Mucosa of descending colon (tissue), 3 donors: ENCODE results near the gene DOCK2. TPM values are rescaled to one million over a fixed set of nuclear protein-coding genes. Genes with fewer than 3 reads are reported as not detected.

ENCODE experiments used
- ATAC-seq: fragments of 200-7000 bp; cut with Tn5 transposase; one replicate; pipeline ENCODE4 v1.9.1; 2020; ENCODE audit warnings: mild to moderate bottlenecking, moderate library complexity
- DNase-seq, 3 donors: peaks; one replicate each; pipeline ENCODE4 v3.0.0-alpha.2; 2020
- H3K36me3 ChIP-seq: fragments of 200-600 bp; one replicate; pipeline ENCODE4 v1.8.0; 2021; ENCODE audit warnings: low read depth, mild to moderate bottlenecking
- H3K4me1 ChIP-seq: fragments of 200-600 bp; one replicate; pipeline ENCODE4 v1.8.0; 2021; ENCODE audit warnings: low read depth, mild to moderate bottlenecking
- H3K4me3 ChIP-seq: fragments of 200-600 bp; one replicate; pipeline ENCODE4 v1.8.0; 2021; ENCODE audit warnings: mild to moderate bottlenecking
- H3K9me3 ChIP-seq: fragments of 200-600 bp; one replicate; pipeline ENCODE4 v1.8.0; 2021; ENCODE audit warnings: mild to moderate bottlenecking
- intact Hi-C, 2 donors: fragments of 100-400 bp; cut with DNase I in 1 of 2; cut with micrococcal nuclease in 1 of 2; formaldehyde crosslinking; loops; one replicate each; pipeline versions ENCODE4 v1.11.0 to v1.11.1; 2022; cut with DNase I, micrococcal nuclease
- total RNA-seq, 3 donors: library from RNA; stranded (reverse); fragmentation: NEBNext Ultra II Directional in 2 of 3; extraction: Animal tissue kit (Norgen Biotek cat#: 25700) in 2 of 3; gene quantifications; one replicate each; pipeline versions ENCODE4 v1.2.1 to v1.2.4, GENCODE V29; 2021 to 2023
- TF ChIP-seq, protein P1 (sequence below): fragments of 200-600 bp; IDR thresholded peaks from one replicate; pipeline ENCODE4 v1.8.0; 2022; ENCODE audit warnings: antibody characterized with exemption, mild to moderate bottlenecking
- donor health status: DM: no; HTN: no; CAD: no; lungs with moderate emphysema.
- donor health status: DM: no; HTN: no; CAD: no.
- donor health status: DM: no; HTN: yes; CAD: no.

The DOCK2 gene
- total RNA-seq, 3 donors from 2014 or later: 7.2 to 20.1 (median 18.1) TPM

DNA sequence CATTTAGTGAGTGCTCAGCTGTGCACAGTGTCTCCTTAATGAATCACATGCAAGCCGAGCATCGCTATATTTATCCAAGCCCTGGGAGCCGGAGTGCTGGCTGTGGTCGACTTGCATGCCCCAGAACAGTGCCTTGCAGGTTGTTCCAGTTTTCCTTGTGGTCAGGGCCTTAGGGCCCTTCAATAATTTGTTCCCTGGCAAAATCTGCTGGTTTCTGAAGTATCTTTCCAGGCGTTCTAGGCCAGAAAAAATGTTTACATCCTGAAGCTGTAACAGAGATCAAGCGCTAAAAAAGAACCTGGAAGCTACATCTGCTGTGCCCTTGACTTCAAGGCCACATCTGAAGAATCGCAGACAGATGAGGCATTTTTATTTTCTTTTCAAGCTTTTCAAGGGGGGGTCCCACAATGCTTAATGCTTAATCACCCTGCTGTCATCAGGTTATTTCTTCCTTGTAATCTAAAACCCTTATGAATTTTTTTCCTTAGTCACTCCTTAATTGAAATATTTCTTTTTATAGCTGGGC lies 105.8 kb downstream of the DOCK2 start:
- Histone ChIP-seq H3K9me3 (no peaks in the 10 kb centered on the region), H3K4me3 (no peak overlapping the region), H3K4me1 (no peaks in the 10 kb centered on the region), H3K36me3 (no peaks in the 10 kb centered on the region)
- ATAC-seq (no peak), DNase-seq (no peak)
- intact Hi-C loops: no loop called here
- TF ChIP-seq, protein P1, sequence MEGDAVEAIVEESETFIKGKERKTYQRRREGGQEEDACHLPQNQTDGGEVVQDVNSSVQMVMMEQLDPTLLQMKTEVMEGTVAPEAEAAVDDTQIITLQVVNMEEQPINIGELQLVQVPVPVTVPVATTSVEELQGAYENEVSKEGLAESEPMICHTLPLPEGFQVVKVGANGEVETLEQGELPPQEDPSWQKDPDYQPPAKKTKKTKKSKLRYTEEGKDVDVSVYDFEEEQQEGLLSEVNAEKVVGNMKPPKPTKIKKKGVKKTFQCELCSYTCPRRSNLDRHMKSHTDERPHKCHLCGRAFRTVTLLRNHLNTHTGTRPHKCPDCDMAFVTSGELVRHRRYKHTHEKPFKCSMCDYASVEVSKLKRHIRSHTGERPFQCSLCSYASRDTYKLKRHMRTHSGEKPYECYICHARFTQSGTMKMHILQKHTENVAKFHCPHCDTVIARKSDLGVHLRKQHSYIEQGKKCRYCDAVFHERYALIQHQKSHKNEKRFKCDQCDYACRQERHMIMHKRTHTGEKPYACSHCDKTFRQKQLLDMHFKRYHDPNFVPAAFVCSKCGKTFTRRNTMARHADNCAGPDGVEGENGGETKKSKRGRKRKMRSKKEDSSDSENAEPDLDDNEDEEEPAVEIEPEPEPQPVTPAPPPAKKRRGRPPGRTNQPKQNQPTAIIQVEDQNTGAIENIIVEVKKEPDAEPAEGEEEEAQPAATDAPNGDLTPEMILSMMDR: no peak

DNA sequence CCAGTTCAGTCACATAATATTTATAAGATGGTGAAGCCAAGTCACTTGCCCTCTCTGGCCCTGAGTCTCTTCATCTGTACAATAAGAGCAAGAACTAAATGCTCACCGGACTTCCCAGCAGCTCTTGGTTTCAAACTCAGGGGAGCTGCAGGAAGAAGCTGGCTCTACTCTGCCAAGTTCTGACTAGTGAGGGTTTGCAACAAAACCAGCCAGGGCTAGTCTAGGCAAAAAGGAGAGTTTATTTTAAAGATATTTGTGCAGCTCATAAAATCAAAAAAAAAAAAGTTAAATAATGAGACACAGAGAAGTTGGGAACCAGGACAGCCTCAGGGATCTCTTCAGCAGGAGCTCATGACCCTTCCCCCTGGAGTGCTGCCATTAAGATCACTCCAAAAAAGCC lies 107.3 kb downstream of the DOCK2 start:
- ATAC-seq (no peak), DNase-seq (no peak)
- Histone ChIP-seq H3K9me3 (no peaks in the 10 kb centered on the region), H3K4me1 (no peaks in the 10 kb centered on the region), H3K4me3 (no peak overlapping the region), H3K36me3 (no peaks in the 10 kb centered on the region)
- intact Hi-C loops: no loop called here
- TF ChIP-seq, protein P1: no peak

DNA sequence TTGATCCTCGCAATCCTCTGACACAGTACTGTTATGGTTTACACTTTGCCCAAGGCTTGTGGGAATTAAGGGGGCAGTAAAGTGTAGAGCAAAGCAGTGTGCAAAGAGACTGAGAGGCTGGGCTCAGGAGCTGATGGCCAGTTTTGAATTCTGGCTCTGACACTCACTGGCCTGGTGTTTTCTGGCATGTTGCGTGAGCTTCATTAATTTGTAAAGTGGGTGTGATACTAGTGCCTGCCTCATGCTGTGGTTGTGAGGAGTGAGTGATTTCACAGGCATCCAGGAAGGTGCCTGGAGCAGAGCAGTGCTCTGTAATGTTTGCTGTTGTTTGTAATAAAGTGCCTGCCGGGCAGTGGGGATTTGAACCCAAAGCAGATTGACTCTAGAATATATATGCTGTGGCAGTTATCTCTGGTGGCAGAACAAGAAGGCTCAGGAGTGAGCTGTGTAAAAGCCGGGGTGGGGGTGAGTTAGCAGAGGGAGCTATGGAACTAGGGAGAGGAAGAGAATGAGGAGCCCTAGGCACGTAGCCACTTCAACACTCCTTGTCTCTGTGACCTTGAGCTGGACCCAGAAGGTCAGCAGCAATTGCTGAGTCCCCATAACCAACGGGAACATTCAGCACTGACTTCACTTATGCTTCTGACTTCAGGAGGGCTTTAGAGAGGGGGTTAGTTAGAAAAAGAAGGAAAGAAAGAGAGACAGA lies 108.5 kb downstream of the DOCK2 start:
- intact Hi-C loops: no loop called here
- no peak for ATAC-seq

DNA sequence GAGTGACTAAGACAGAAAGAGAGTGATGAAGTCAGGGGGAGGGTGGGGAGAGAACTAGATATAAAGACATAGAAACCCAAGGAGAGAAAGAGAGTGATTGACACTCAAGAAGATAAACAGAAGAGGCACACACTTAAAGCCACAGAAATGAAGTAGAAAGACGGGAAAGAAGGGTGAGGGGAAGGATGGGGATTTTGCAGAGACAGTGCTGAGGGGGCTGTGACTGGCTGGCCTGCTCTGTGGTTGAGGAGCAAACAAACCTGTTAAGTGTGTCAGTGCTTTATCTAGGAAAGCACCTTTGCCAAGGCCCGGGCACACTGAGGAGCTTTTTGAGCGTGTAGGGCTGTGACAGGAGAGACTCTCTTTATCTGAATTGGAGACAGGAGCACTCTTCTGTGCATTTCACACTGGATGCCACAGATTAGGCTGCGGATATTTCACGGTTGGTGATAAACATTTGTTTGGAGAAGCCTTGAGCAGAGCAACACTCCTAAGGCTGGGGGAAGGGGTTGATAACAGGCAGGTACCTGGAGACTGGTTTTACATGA lies 109.1 kb downstream of the DOCK2 start:
- TF ChIP-seq, protein P1: no peak
- intact Hi-C loops: no loop called here
- Histone ChIP-seq H3K4me1 (no peaks in the 10 kb centered on the region), H3K36me3 (no peaks in the 10 kb centered on the region), H3K4me3 (no peak overlapping the region), H3K9me3 (no peaks in the 10 kb centered on the region)
- no peak for DNase-seq
- no peak for ATAC-seq

More for the DNA sequence above, 108.5 kb downstream of the DOCK2 start:
- TF ChIP-seq, protein P1: no peak
- DNase-seq: no peak
- no peak overlapping the region for H3K4me3 ChIP-seq
- H3K4me1 ChIP-seq: no peaks in the 10 kb centered on the region
- H3K9me3 ChIP-seq: no peaks in the 10 kb centered on the region
- H3K36me3 ChIP-seq: no peaks in the 10 kb centered on the region

DNA sequence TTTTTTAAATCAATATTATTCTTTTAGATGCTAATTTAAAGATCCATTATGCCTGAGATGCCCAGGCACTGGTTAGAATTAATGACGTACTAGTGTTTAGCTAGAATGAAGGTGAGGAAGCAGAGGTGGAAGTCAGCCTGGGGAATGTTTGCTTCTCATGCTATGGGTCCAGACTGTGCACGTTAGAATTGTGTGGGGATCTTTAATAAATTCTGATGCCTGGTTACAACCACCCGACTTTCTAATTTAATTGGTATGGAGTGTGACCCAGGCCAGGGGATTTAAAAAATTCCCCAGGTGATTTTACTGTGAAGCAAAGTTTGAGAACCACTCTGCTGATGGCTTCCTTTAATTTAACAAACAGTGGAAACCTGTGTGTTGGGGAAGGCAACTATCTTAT lies 111.1 kb downstream of the DOCK2 start:
- Histone ChIP-seq H3K4me3 (no peak overlapping the region), H3K36me3 (no peaks in the 10 kb centered on the region), H3K9me3 (no peaks in the 10 kb centered on the region), H3K4me1 (no peaks in the 10 kb centered on the region)
- DNase-seq (no peak), ATAC-seq (no peak)
- intact Hi-C loops: no loop called here
- TF ChIP-seq, protein P1: no peak
